Caco-2 (cell line): ENCODE results near the gene HMSD. TPM values are rescaled to one million over a fixed set of nuclear protein-coding genes. Genes with fewer than 3 reads are reported as not detected.

ENCODE experiments used
- BruUV-seq: library from RNA; stranded (reverse); fragments of 400-500 nt; replicated peaks from 2 replicates; lab custom pipeline; 2021; lab: Mats Ljungman, UMichigan
- CTCF ChIA-PET: fragments of 300-600 bp; sonication (Branson Sonifier 250); formaldehyde crosslinking; loops from one replicate; lab custom pipeline; 2022; ENCODE audit warnings: antibody characterized with exemption; lab: Charles Lee
- POLR2A ChIA-PET: fragments of 300-600 bp; sonication (Branson Sonifier 250); formaldehyde crosslinking; loops from one replicate; lab custom pipeline; 2022; ENCODE audit warnings: antibody characterized with exemption; lab: Charles Lee
- DNase-seq, 2 experiments: peaks; one replicate each; pipeline versions ENCODE4 v3.0.0 to v3.0.0-alpha.2; 2020 to 2022
- H3K27me3 ChIP-seq: replicated peaks from 2 replicates; pipeline ENCODE4 v1.6.0; 2011; ENCODE audit warnings: low read length; ENCODE audit not compliant: control insufficient read depth, insufficient read depth
- H3K36me3 ChIP-seq: 2 replicates; pipeline ENCODE4 v1.5.1; 2011; ENCODE audit warnings: low read length; ENCODE audit not compliant: control insufficient read depth, insufficient read depth
- H3K4me1 ChIP-seq: fragments of 250-450 bp; sonication (Bioruptor Pico); 2 replicates; pipeline ENCODE4 v1.5.1; 2020; ENCODE audit warnings: mild to moderate bottlenecking
- H3K4me3 ChIP-seq: 2 replicates; pipeline ENCODE4 v1.5.1; 2011; ENCODE audit warnings: low read depth, mild to moderate bottlenecking, control low read depth, low read length
- H3K9me3 ChIP-seq: fragments of 250-450 bp; sonication (Bioruptor Pico); 2 replicates; pipeline ENCODE4 v1.5.1; 2020; ENCODE audit warnings: mild to moderate bottlenecking, moderate library complexity
- H3K27ac Mint-ChIP-seq: one replicate; pipeline ENCODE4 v1.8.0; 2022; ENCODE audit warnings: mixed read lengths; ENCODE audit not compliant: unreplicated experiment
- H3K27me3 Mint-ChIP-seq: one replicate; pipeline ENCODE4 v1.8.0; 2022; ENCODE audit warnings: mixed read lengths; ENCODE audit not compliant: insufficient read depth, unreplicated experiment
- H3K36me3 Mint-ChIP-seq: one replicate; pipeline ENCODE4 v1.8.0; 2022; ENCODE audit warnings: mild to moderate bottlenecking, mixed read lengths; ENCODE audit not compliant: insufficient read depth, unreplicated experiment
- H3K4me1 Mint-ChIP-seq: one replicate; pipeline ENCODE4 v1.8.0; 2022; ENCODE audit warnings: low read depth, mixed read lengths; ENCODE audit not compliant: unreplicated experiment
- H3K4me3 Mint-ChIP-seq: one replicate; pipeline ENCODE4 v1.8.0; 2022; ENCODE audit warnings: mild to moderate bottlenecking, moderate library complexity, mixed read lengths; ENCODE audit not compliant: unreplicated experiment
- H3K9me3 Mint-ChIP-seq: one replicate; pipeline ENCODE4 v1.8.0; 2022; ENCODE audit warnings: mixed read lengths; ENCODE audit not compliant: unreplicated experiment
- intact Hi-C: fragments of 100-400 bp; cut with micrococcal nuclease; formaldehyde crosslinking; loops from one replicate; pipeline ENCODE4 v1.10.0; 2022; ENCODE audit not compliant: unreplicated experiment
- total RNA-seq: library from RNA; stranded (reverse); gene quantifications from 2 replicates; pipeline ENCODE4 v1.2.3, GENCODE V29; 2022
- TF ChIP-seq, protein P1 (sequence below), 2 experiments: fragments of 200-600 bp in 1 of 2; IDR thresholded peaks; 1 replicate in 1 of 2; 2 replicates in 1 of 2; pipeline versions ENCODE4 v1.5.1 to v1.8.0; 2011 to 2022; ENCODE audit warnings: antibody characterized with exemption in 1 of 2, control low read depth in 1 of 2, inconsistent platforms in 1 of 2, low read depth in 1 of 2, low read length in 1 of 2, mild to moderate bottlenecking in 1 of 2, moderate library complexity in 1 of 2; ENCODE audit not compliant: insufficient read depth in 1 of 2, severe bottlenecking in 1 of 2, unreplicated experiment in 1 of 2

Gene HMSD
- total RNA-seq, 1 experiment from 2014 or later, result not detected

DNA sequence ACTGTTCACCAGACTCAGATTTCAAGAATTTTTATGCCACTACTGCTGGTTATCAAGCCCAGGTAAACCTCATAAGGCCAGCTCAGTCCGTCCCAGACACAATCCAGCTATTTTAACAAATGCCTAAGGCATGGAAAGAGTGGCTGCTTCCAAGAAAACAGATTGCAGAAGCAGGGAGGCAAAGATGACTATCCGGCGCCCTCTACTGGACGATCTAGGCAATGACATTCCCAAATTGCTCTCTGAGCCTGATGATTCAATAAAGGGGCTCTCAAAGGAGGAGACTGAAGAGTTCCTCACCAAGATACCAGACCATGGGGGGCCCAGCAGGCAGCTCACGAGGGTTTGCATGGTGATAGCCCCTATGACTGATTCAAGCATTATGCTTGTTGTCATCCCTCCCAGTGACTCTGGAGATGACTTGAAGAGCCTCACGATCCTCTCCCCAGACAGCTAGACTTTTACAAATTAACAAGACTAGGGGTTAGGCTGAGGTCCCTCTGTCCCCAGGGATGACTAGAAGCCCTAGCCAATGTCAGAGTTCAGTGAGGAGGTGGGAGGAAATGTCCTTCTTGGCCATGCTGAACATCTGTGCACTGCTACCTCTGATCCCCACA, 45.8 kb downstream of the HMSD start:
- no peak overlapping the region for H3K4me3 Mint-ChIP-seq
- POLR2A ChIA-PET, result no interaction called here
- intact Hi-C loops, result loop anchor here (1.0 kb wide), 2 partner anchors 32 to 104 kb away; no protein-coding TSS in a partner anchor

DNA sequence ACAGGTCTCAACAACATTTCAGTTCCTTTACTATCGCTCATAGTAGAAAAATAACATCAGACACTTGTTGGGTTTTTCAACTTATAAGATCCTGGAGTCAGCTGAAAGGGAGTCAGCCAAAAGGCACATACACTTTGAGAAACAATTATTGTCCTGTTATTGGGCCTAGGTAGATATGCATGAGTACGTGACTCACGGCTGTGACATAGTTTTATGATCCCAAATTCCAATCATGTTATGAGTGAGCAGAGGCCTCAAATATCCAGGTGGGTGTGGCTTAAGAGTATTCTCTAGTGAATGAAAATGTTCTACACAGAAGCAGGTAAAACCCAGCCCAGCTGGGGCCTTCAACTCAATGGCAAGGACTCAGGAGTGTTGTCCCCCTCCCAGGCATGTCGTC, 47.9 kb downstream of the HMSD start:
- no peak overlapping the region for H3K4me3 ChIP-seq

More for the DNA sequence above, 45.8 kb downstream of the HMSD start:
- BruUV-seq, result no TSS peak
- CTCF ChIA-PET, result interaction anchor here (1.1 kb wide), 1 partner anchor 31 kb away, joined by 5 read pairs; no protein-coding TSS in a partner anchor
- TF ChIP-seq, protein P1, sequence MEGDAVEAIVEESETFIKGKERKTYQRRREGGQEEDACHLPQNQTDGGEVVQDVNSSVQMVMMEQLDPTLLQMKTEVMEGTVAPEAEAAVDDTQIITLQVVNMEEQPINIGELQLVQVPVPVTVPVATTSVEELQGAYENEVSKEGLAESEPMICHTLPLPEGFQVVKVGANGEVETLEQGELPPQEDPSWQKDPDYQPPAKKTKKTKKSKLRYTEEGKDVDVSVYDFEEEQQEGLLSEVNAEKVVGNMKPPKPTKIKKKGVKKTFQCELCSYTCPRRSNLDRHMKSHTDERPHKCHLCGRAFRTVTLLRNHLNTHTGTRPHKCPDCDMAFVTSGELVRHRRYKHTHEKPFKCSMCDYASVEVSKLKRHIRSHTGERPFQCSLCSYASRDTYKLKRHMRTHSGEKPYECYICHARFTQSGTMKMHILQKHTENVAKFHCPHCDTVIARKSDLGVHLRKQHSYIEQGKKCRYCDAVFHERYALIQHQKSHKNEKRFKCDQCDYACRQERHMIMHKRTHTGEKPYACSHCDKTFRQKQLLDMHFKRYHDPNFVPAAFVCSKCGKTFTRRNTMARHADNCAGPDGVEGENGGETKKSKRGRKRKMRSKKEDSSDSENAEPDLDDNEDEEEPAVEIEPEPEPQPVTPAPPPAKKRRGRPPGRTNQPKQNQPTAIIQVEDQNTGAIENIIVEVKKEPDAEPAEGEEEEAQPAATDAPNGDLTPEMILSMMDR (IDR thresholded peaks at IDR 0.05; ENCODE audit: insufficient read depth in 1 of 2, low read depth in 1 of 2, low read length in 1 of 2, severe bottlenecking in 1 of 2, unreplicated experiment in 1 of 2), result peak; percentile 45 to 54
- no peaks in the 10 kb centered on the region for H3K27me3 Mint-ChIP-seq
- Histone ChIP-seq H3K36me3 (no peaks in the 10 kb centered on the region), H3K27me3 (no peaks in the 10 kb centered on the region), H3K9me3 (no peaks in the 10 kb centered on the region), H3K4me1 (no peaks in the 10 kb centered on the region), H3K4me3 (no peak overlapping the region)
- peaks cover 9% of the 10 kb centered on the region for H3K9me3 Mint-ChIP-seq
- H3K27ac Mint-ChIP-seq, result no peak overlapping the region
- H3K4me1 Mint-ChIP-seq, result no peaks in the 10 kb centered on the region
- peak in 1 of 2 experiments; percentile 30 for DNase-seq
- H3K36me3 Mint-ChIP-seq, result no peaks in the 10 kb centered on the region

GRCh38 chr18:63997606-63998005, 48.5 kb downstream of the HMSD start:
- no peaks in the 10 kb centered on the region for H3K36me3 Mint-ChIP-seq
- CTCF ChIA-PET, result no interaction called here

More for the DNA sequence above, 47.9 kb downstream of the HMSD start:
- Histone ChIP-seq H3K27me3 (no peaks in the 10 kb centered on the region), H3K9me3 (no peaks in the 10 kb centered on the region), H3K36me3 (no peaks in the 10 kb centered on the region), H3K4me1 (no peaks in the 10 kb centered on the region)
- CTCF ChIA-PET, result no interaction called here
- POLR2A ChIA-PET, result no interaction called here
- Mint-ChIP-seq H3K9me3 (peaks cover 9% of the 10 kb centered on the region), H3K27ac (no peak overlapping the region), H3K36me3 (no peaks in the 10 kb centered on the region), H3K27me3 (no peaks in the 10 kb centered on the region), H3K4me3 (no peak overlapping the region), H3K4me1 (no peaks in the 10 kb centered on the region)
- DNase-seq, result no peak
- intact Hi-C loops, result no loop called here
- TF ChIP-seq, protein P1 (IDR thresholded peaks at IDR 0.05; ENCODE audit: insufficient read depth in 1 of 2, low read depth in 1 of 2, low read length in 1 of 2, severe bottlenecking in 1 of 2, unreplicated experiment in 1 of 2), result no peak
- no TSS peak for BruUV-seq

More at GRCh38 chr18:63997606-63998005, 48.5 kb downstream of the HMSD start:
- TF ChIP-seq, protein P1 (IDR thresholded peaks at IDR 0.05; ENCODE audit: insufficient read depth in 1 of 2, low read depth in 1 of 2, low read length in 1 of 2, severe bottlenecking in 1 of 2, unreplicated experiment in 1 of 2), result no peak
- H3K27me3 Mint-ChIP-seq, result no peaks in the 10 kb centered on the region
- intact Hi-C loops, result no loop called here
- Histone ChIP-seq H3K4me3 (no peak overlapping the region), H3K4me1 (no peaks in the 10 kb centered on the region), H3K36me3 (no peaks in the 10 kb centered on the region), H3K9me3 (no peaks in the 10 kb centered on the region), H3K27me3 (no peaks in the 10 kb centered on the region)
- H3K4me1 Mint-ChIP-seq, result no peaks in the 10 kb centered on the region
- H3K9me3 Mint-ChIP-seq, result peaks cover 9% of the 10 kb centered on the region
- no peak overlapping the region for H3K27ac Mint-ChIP-seq
- no peak overlapping the region for H3K4me3 Mint-ChIP-seq
- no peak for DNase-seq
- no TSS peak for BruUV-seq
- POLR2A ChIA-PET, result no interaction called here
